Measurements from ENCODE around the gene CAPZA1. TPM values are rescaled to one million over a fixed set of nuclear protein-coding genes. Genes with fewer than 3 reads are reported as not detected.

The CAPZA1 gene
- total RNA-seq, 1 donor from 2014 or later: 311 TPM

DNA sequence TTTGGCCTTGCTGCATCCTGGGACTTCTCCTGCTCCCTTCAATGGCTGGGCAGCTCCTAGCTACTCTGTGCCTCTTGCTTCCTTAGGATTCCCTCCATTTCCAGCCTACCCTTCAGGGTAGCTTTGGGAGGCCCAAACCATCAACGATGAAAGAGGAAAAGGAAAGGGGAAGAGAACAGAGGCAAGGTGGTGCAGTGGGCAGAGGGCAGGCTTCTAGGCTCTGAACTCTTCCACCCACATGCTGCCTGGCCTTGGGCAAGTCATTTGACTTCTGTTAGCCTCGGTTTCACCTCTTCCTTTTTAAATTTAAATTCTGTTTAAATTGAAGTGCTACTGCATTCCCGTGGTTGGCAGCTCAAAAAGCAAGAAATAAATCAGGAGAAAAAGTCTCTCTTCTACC, 101.2 kb downstream of the CAPZA1 start:
- H3K4me3 ChIP-seq (ENCODE audit: low read depth, low read length): no peak overlapping the region
- TF ChIP-seq, protein P1, sequence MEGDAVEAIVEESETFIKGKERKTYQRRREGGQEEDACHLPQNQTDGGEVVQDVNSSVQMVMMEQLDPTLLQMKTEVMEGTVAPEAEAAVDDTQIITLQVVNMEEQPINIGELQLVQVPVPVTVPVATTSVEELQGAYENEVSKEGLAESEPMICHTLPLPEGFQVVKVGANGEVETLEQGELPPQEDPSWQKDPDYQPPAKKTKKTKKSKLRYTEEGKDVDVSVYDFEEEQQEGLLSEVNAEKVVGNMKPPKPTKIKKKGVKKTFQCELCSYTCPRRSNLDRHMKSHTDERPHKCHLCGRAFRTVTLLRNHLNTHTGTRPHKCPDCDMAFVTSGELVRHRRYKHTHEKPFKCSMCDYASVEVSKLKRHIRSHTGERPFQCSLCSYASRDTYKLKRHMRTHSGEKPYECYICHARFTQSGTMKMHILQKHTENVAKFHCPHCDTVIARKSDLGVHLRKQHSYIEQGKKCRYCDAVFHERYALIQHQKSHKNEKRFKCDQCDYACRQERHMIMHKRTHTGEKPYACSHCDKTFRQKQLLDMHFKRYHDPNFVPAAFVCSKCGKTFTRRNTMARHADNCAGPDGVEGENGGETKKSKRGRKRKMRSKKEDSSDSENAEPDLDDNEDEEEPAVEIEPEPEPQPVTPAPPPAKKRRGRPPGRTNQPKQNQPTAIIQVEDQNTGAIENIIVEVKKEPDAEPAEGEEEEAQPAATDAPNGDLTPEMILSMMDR (conservative IDR thresholded peaks at IDR 0.05; ENCODE audit: low read depth, low read length): no peak
- no peak for DNase-seq (ENCODE audit: low read depth)

Other genes starting within 250 kb of the CAPZA1 start
- 26.1 and 27.2 TPM in 2 replicates for gene CTTNBP2NL, start 223.6 kb upstream of the CAPZA1 start, total RNA-seq
- 0.80 and 4.8 TPM in 2 replicates for gene WNT2B, start 110.9 kb upstream of the CAPZA1 start, total RNA-seq
- gene ST7L, start 691 bp upstream of the CAPZA1 start, total RNA-seq: 7.4 and 16.7 TPM in 2 replicates
- 35.7 and 46.4 TPM in 2 replicates for gene MOV10, start 54.8 kb downstream of the CAPZA1 start, total RNA-seq
- gene RHOC, start 87.3 kb downstream of the CAPZA1 start, total RNA-seq: 766 and 1,011 TPM in 2 replicates
- gene PPM1J, start 95.5 kb downstream of the CAPZA1 start, total RNA-seq: 3.2 and 7.7 TPM in 2 replicates